Measurements from ENCODE around the gene MSL3. TPM values are rescaled to one million over a fixed set of nuclear protein-coding genes. Genes with fewer than 3 reads are reported as not detected.

MSL3 gene
- total and polyA plus RNA-seq, 7 experiments from 2014 or later: 66.3 to 164 (median 120) TPM

DNA sequence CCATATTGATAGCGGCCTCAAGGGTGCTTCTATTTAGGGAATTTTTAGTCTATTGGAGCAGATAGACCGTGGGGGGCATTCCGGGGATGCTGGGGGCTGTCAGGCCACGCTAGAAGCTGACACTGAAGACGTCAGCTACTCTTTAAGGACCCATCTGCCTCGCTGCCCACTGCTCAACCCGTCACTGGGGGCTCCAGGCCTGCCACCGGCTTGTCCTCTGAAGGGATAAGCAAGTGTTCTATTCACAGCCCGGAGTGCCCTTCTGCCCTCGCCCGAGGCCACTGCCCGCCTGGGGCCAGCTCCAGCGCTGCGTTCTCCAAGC is 679 bp upstream of the MSL3 start:
- no peak for ATAC-seq
- H3K27me3 ChIP-seq (ENCODE audit: control insufficient read depth in 2 of 2, insufficient read depth in 2 of 2, low read length in 2 of 2): no peaks in the 10 kb centered on the region
- intact Hi-C loops (cut with micrococcal nuclease): loop anchor here (5.0 to 10.0 kb wide), 3 partner anchors 1035 to 1743 kb away; partner anchors contain the start of gene PRPS2 (in 1 of the 2)
- peaks cover 0 to 6% of the 10 kb centered on the region in 2 donors for H3K4me1 ChIP-seq (ENCODE audit: control insufficient read depth in 2 of 2, insufficient read depth in 2 of 2, low read length in 2 of 2)
- DNase-seq: no peak
- H3K4me3 ChIP-seq (ENCODE audit: low read length): peak overlapping the region; percentile 55
- H3K36me3 ChIP-seq (ENCODE audit: control insufficient read depth in 2 of 3, insufficient read depth in 3 of 3, low read length in 3 of 3): peaks cover 0 to 8% (median 3%) of the 10 kb centered on the region in 3 experiments
- H3K4me1 Mint-ChIP-seq: peaks cover 0 to 36% (median 19%) of the 10 kb centered on the region in 7 donors
- no peaks in the 10 kb centered on the region for H3K9me3 ChIP-seq (ENCODE audit: control insufficient read depth in 2 of 3, low read length in 3 of 3)
- peaks cover 0 to 29% (median 0%) of the 10 kb centered on the region in 5 donors for H3K27me3 Mint-ChIP-seq
- ChIA-PET CTCF (interaction anchor here (1.0 to 2.7 kb wide), 3 partner anchors 12 to 151 kb away, joined by 3 to 22 read pairs (median 4); no protein-coding TSS in a partner anchor), POLR2A (interaction anchor here (3.3 kb wide), 1 partner anchor 12 kb away, joined by 40 read pairs; no protein-coding TSS in a partner anchor)
- H3K27ac Mint-ChIP-seq: peak overlapping the region in 7 of 9 donors; percentile 9 to 70 (median 64)
- peak overlapping the region; percentile 38 to 78 (median 70) for H3K4me3 Mint-ChIP-seq
- peak overlapping the region; percentile 64 for H3K27ac ChIP-seq (ENCODE audit: low read depth, low read length)
- H3K36me3 Mint-ChIP-seq: peaks cover 0 to 17% (median 13%) of the 10 kb centered on the region in 5 donors
- H3K9me3 Mint-ChIP-seq: peaks cover 0 to 2% (median 0%) of the 10 kb centered on the region in 11 donors

- Histone ChIP-seq H3K27ac (ENCODE audit: low read depth, low read length) (peak overlapping the region; percentile 93), H3K9me3 (ENCODE audit: control insufficient read depth in 2 of 3, low read length in 3 of 3) (no peaks in the 10 kb centered on the region), H3K36me3 (ENCODE audit: control insufficient read depth in 2 of 3, insufficient read depth in 3 of 3, low read length in 3 of 3) (peaks cover 5 to 13% (median 11%) of the 10 kb centered on the region in 3 experiments), H3K27me3 (ENCODE audit: control insufficient read depth in 2 of 2, insufficient read depth in 2 of 2, low read length in 2 of 2) (no peaks in the 10 kb centered on the region), H3K4me3 (ENCODE audit: low read length) (peak overlapping the region; percentile 95), H3K4me1 (ENCODE audit: control insufficient read depth in 2 of 2, insufficient read depth in 2 of 2, low read length in 2 of 2) (peaks cover 6 to 11% of the 10 kb centered on the region in 2 donors)
- peak overlapping the region; percentile 95 to 100 (median 99) for H3K27ac Mint-ChIP-seq
- peaks cover 1 to 48% (median 30%) of the 10 kb centered on the region in 7 donors for H3K4me1 Mint-ChIP-seq
- ATAC-seq (peak; percentile 86), DNase-seq (peak; percentile 86 to 91 (median 89))
- H3K27me3 Mint-ChIP-seq: peaks cover 0 to 24% (median 0%) of the 10 kb centered on the region in 5 donors
- H3K36me3 Mint-ChIP-seq: peaks cover under 1 to 29% (median 23%) of the 10 kb centered on the region in 5 donors
- peaks cover 0 to 2% (median 0%) of the 10 kb centered on the region in 11 donors for H3K9me3 Mint-ChIP-seq
- H3K4me3 Mint-ChIP-seq: peak overlapping the region; percentile 88 to 100 (median 97)
- CTCF ChIA-PET: interaction anchor here (0.7 to 2.7 kb wide), 3 partner anchors 10 to 1678 kb away, joined by 3 to 22 read pairs (median 3); no protein-coding TSS in a partner anchor
- intact Hi-C loops (cut with micrococcal nuclease): loop anchor here (1.0 to 10.0 kb wide), 9 partner anchors 8 to 1894 kb away; partner anchors contain the start of genes HCCS (in 1 of the 2), PRPS2 (in 1 of the 2) and TCEANC (in 1 of the 2)
- POLR2A ChIA-PET: interaction anchor here (0.7 to 3.3 kb wide), 2 partner anchors 10 to 66 kb away, joined by 4 to 40 read pairs; no protein-coding TSS in a partner anchor
Observed at GRCh38 chrX:11758400-11759171, 549 bp downstream of the MSL3 start.

DNA sequence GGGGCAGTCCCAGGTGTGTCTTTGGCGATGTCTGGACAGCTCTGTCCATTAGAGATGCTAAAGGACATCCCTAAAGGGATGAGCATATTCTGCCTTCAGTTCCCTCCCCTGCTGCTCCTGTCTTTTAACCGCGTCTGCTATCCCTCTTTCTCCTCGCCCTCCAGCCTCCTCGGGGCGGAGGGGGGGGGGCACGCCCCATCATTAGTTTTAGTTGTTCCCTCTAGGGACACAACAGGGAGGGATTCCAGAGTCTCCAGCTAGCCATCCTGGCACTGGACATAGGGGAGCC is 1.1 kb downstream of the MSL3 start:
- peak overlapping the region; percentile 93 for H3K27ac ChIP-seq (ENCODE audit: low read depth, low read length)
- Mint-ChIP-seq H3K27me3 (peaks cover 0 to 20% (median 0%) of the 10 kb centered on the region in 5 donors), H3K4me1 (peaks cover 5 to 53% (median 36%) of the 10 kb centered on the region in 7 donors), H3K27ac (peak overlapping the region; percentile 95 to 100 (median 99)), H3K36me3 (peaks cover 4 to 35% (median 29%) of the 10 kb centered on the region in 5 donors), H3K9me3 (peaks cover 0 to 2% (median 0%) of the 10 kb centered on the region in 11 donors), H3K4me3 (peak overlapping the region; percentile 88 to 100 (median 97))
- peaks cover 10 to 15% of the 10 kb centered on the region in 2 donors for H3K4me1 ChIP-seq (ENCODE audit: control insufficient read depth in 2 of 2, insufficient read depth in 2 of 2, low read length in 2 of 2)
- peak overlapping the region; percentile 95 for H3K4me3 ChIP-seq (ENCODE audit: low read length)
- no peaks in the 10 kb centered on the region for H3K27me3 ChIP-seq (ENCODE audit: control insufficient read depth in 2 of 2, insufficient read depth in 2 of 2, low read length in 2 of 2)
- intact Hi-C loops (cut with micrococcal nuclease): loop anchor here (1.0 to 10.0 kb wide), 7 partner anchors 28 to 1894 kb away; partner anchors contain the start of genes HCCS (in 1 of the 2), PRPS2 (in 1 of the 2) and TCEANC (in 1 of the 2)
- DNase-seq: no peak
- no peaks in the 10 kb centered on the region for H3K9me3 ChIP-seq (ENCODE audit: control insufficient read depth in 2 of 3, low read length in 3 of 3)
- no peak for ATAC-seq
- POLR2A ChIA-PET: interaction anchor here (0.7 to 3.3 kb wide), 2 partner anchors 10 to 66 kb away, joined by 4 to 40 read pairs; no protein-coding TSS in a partner anchor
- CTCF ChIA-PET: interaction anchor here (0.7 to 2.7 kb wide), 2 partner anchors 10 to 1677 kb away, joined by 3 to 22 read pairs; no protein-coding TSS in a partner anchor
- peaks cover 7 to 17% (median 11%) of the 10 kb centered on the region in 3 experiments for H3K36me3 ChIP-seq (ENCODE audit: control insufficient read depth in 2 of 3, insufficient read depth in 3 of 3, low read length in 3 of 3)

- ATAC-seq: peak; percentile 77
- Mint-ChIP-seq H3K9me3 (no peaks in the 10 kb centered on the region), H3K27ac (peak overlapping the region; percentile 95 to 100 (median 99)), H3K27me3 (peaks cover 0 to 16% (median 0%) of the 10 kb centered on the region in 5 donors), H3K36me3 (peaks cover 4 to 40% (median 33%) of the 10 kb centered on the region in 5 donors), H3K4me3 (peak overlapping the region; percentile 88 to 100 (median 97)), H3K4me1 (peaks cover 9 to 59% (median 41%) of the 10 kb centered on the region in 7 donors)
- POLR2A ChIA-PET: interaction anchor here (1.6 to 3.3 kb wide), 2 partner anchors 9 to 11 kb away, joined by 4 to 40 read pairs; no protein-coding TSS in a partner anchor
- no peaks in the 10 kb centered on the region for H3K9me3 ChIP-seq (ENCODE audit: control insufficient read depth in 2 of 3, low read length in 3 of 3)
- H3K4me3 ChIP-seq (ENCODE audit: low read length): peak overlapping the region; percentile 95
- intact Hi-C loops (cut with micrococcal nuclease): loop anchor here (1.0 to 10.0 kb wide), 10 partner anchors 27 to 1975 kb away; partner anchors contain the start of genes HCCS (in 2 of the 2), TCEANC (in 2 of the 2), OFD1 (in 1 of the 2) and PRPS2 (in 1 of the 2)
- peaks cover 15 to 16% of the 10 kb centered on the region in 2 donors for H3K4me1 ChIP-seq (ENCODE audit: control insufficient read depth in 2 of 2, insufficient read depth in 2 of 2, low read length in 2 of 2)
- CTCF ChIA-PET: interaction anchor here (0.6 to 2.7 kb wide), 2 partner anchors 9 to 12 kb away, joined by 3 to 22 read pairs; no protein-coding TSS in a partner anchor
- H3K36me3 ChIP-seq (ENCODE audit: control insufficient read depth in 2 of 3, insufficient read depth in 3 of 3, low read length in 3 of 3): peaks cover 7 to 22% (median 11%) of the 10 kb centered on the region in 3 experiments
- no peaks in the 10 kb centered on the region for H3K27me3 ChIP-seq (ENCODE audit: control insufficient read depth in 2 of 2, insufficient read depth in 2 of 2, low read length in 2 of 2)
- DNase-seq: peak in 8 of 9 donors; percentile 52 to 81 (median 72)
- H3K27ac ChIP-seq (ENCODE audit: low read depth, low read length): peak overlapping the region; percentile 93
Observed at GRCh38 chrX:11759461-11760311, 1.6 kb downstream of the MSL3 start.

DNA sequence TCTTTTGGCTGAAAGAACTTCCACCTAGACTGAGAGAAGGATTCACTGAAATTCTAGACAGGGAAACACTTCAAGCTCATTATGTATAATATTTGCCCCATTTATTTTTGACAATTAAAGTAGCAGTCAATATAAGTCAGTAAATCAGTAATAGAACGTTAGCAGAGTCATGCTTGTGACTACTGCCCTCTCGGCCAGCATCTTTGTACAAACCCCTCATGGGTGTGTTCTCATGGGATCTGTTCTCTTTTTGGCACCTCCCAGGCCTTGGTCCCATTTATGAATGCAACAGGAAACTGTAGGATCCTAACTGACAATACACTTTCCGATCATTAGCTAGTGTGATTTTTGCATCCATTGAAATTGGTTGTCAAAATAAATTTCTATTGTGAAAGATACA is 2.9 kb downstream of the MSL3 start:
- H3K4me3 Mint-ChIP-seq: peak overlapping the region; percentile 87 to 100 (median 92)
- intact Hi-C loops (cut with micrococcal nuclease): loop anchor here (2.0 to 10.0 kb wide), 4 partner anchors 650 to 1974 kb away; partner anchors contain the start of genes HCCS (in 1 of the 2), OFD1 (in 1 of the 2), TCEANC (in 1 of the 2) and TRAPPC2 (in 1 of the 2)
- Histone ChIP-seq H3K4me1 (ENCODE audit: control insufficient read depth in 2 of 2, insufficient read depth in 2 of 2, low read length in 2 of 2) (peaks cover 20 to 26% of the 10 kb centered on the region in 2 donors), H3K9me3 (ENCODE audit: control insufficient read depth in 2 of 3, low read length in 3 of 3) (no peaks in the 10 kb centered on the region), H3K27ac (ENCODE audit: low read depth, low read length) (peak overlapping the region; percentile 93), H3K27me3 (ENCODE audit: control insufficient read depth in 2 of 2, insufficient read depth in 2 of 2, low read length in 2 of 2) (no peaks in the 10 kb centered on the region), H3K36me3 (ENCODE audit: control insufficient read depth in 2 of 3, insufficient read depth in 3 of 3, low read length in 3 of 3) (peaks cover 7 to 22% (median 11%) of the 10 kb centered on the region in 3 experiments), H3K4me3 (ENCODE audit: low read length) (peak overlapping the region; percentile 64)
- POLR2A ChIA-PET: interaction anchor here (0.7 to 1.6 kb wide), 2 partner anchors 9 to 14 kb away, joined by 3 to 4 read pairs; no protein-coding TSS in a partner anchor
- DNase-seq (no peak), ATAC-seq (no peak)
- CTCF ChIA-PET: interaction anchor here (1.3 kb wide), 1 partner anchor 26 kb away, joined by 3 read pairs; no protein-coding TSS in a partner anchor
- peak overlapping the region; percentile 94 to 100 (median 96) for H3K27ac Mint-ChIP-seq
- H3K36me3 Mint-ChIP-seq: peaks cover 8 to 51% (median 43%) of the 10 kb centered on the region in 5 donors
- H3K27me3 Mint-ChIP-seq: peaks cover 0 to 9% (median 0%) of the 10 kb centered on the region in 5 donors
- H3K4me1 Mint-ChIP-seq: peaks cover 18 to 72% (median 51%) of the 10 kb centered on the region in 7 donors
- H3K9me3 Mint-ChIP-seq: no peaks in the 10 kb centered on the region
